Parathyroid adenoma (tissue), 2 donors: Measurements from ENCODE around the gene TENM4.

Source experiments
- H2AFZ ChIP-seq: fragments of 300-600 bp; sonication (generic); one replicate; pipeline ENCODE4 v1.7.0; 2017; ENCODE audit warnings: antibody characterized with exemption, mild to moderate bottlenecking
- H3K27ac ChIP-seq: fragments of 300-600 bp; sonication (generic); one replicate; pipeline ENCODE4 v1.7.0; 2017
- H3K27me3 ChIP-seq: fragments of 300-600 bp; sonication (generic); one replicate; pipeline ENCODE4 v1.7.0; 2017; ENCODE audit warnings: low read length; ENCODE audit not compliant: control insufficient read depth, insufficient read depth
- H3K36me3 ChIP-seq: fragments of 300-600 bp; sonication (generic); one replicate; pipeline ENCODE4 v1.7.0; 2017; ENCODE audit warnings: low read length; ENCODE audit not compliant: control insufficient read depth, insufficient read depth
- H3K4me1 ChIP-seq: fragments of 300-600 bp; sonication (generic); one replicate; pipeline ENCODE4 v1.7.0; 2017; ENCODE audit warnings: control low read depth
- H3K4me2 ChIP-seq: fragments of 300-600 bp; sonication (generic); one replicate; pipeline ENCODE4 v1.7.0; 2017; ENCODE audit warnings: low read length
- H3K4me3 ChIP-seq: fragments of 300-600 bp; sonication (generic); one replicate; pipeline ENCODE4 v1.7.0; 2017; ENCODE audit warnings: low read depth, low read length
- H3K79me2 ChIP-seq: fragments of 300-600 bp; sonication (generic); one replicate; pipeline ENCODE4 v1.7.0; 2017; ENCODE audit warnings: control low read depth
- H3K9ac ChIP-seq: fragments of 300-600 bp; sonication (generic); one replicate; pipeline ENCODE4 v1.7.0; 2017; ENCODE audit warnings: mild to moderate bottlenecking
- H3K9me3 ChIP-seq: fragments of 300-600 bp; sonication (generic); one replicate; pipeline ENCODE4 v1.7.0; 2017; ENCODE audit warnings: low read length; ENCODE audit not compliant: control insufficient read depth
- CTCF ChIP-seq: fragments of 300-600 bp; sonication (generic); IDR thresholded peaks from one replicate; pipeline ENCODE4 v1.7.0; 2017; ENCODE audit warnings: antibody characterized with exemption, mild to moderate bottlenecking
- donor health status: primary hyperparathyroidism.

Gene TENM4

GRCh38 chr11:79294845-79295731, 145.7 kb downstream of the TENM4 start:
- no peak for TF ChIP-seq CTCF
- no peaks in the 10 kb centered on the region for H3K4me1 ChIP-seq
- H3K4me2 ChIP-seq: no peak overlapping the region
- H3K4me3 ChIP-seq: no peak overlapping the region
- H3K36me3 ChIP-seq: no peaks in the 10 kb centered on the region
- H3K9me3 ChIP-seq: no peaks in the 10 kb centered on the region
- no peak overlapping the region for H2AFZ ChIP-seq
- H3K9ac ChIP-seq: no peak overlapping the region
- H3K27ac ChIP-seq: no peak overlapping the region
- H3K27me3 ChIP-seq: no peaks in the 10 kb centered on the region
- no peaks in the 10 kb centered on the region for H3K79me2 ChIP-seq

GRCh38 chr11:79291948-79292347, 148.9 kb downstream of the TENM4 start:
- no peaks in the 10 kb centered on the region for H3K36me3 ChIP-seq
- H3K9ac ChIP-seq: no peak overlapping the region
- H3K4me2 ChIP-seq: no peak overlapping the region
- H3K27me3 ChIP-seq: no peaks in the 10 kb centered on the region
- no peak for TF ChIP-seq CTCF
- no peaks in the 10 kb centered on the region for H3K4me1 ChIP-seq
- no peaks in the 10 kb centered on the region for H3K9me3 ChIP-seq
- no peaks in the 10 kb centered on the region for H3K79me2 ChIP-seq
- no peak overlapping the region for H3K27ac ChIP-seq
- H2AFZ ChIP-seq: no peak overlapping the region
- H3K4me3 ChIP-seq: no peak overlapping the region

- Histone ChIP-seq H3K9ac (no peak overlapping the region), H3K27me3 (no peaks in the 10 kb centered on the region), H3K27ac (no peak overlapping the region), H3K9me3 (no peaks in the 10 kb centered on the region), H3K4me1 (no peaks in the 10 kb centered on the region), H3K4me3 (no peak overlapping the region), H3K79me2 (no peaks in the 10 kb centered on the region), H3K4me2 (no peak overlapping the region), H2AFZ (no peak overlapping the region), H3K36me3 (no peaks in the 10 kb centered on the region)
- TF ChIP-seq CTCF: no peak
Measured at GRCh38 chr11:79290761-79291160, 150.1 kb downstream of the TENM4 start.

GRCh38 chr11:79287952-79288351, 152.9 kb downstream of the TENM4 start:
- TF ChIP-seq CTCF: no peak
- H3K27ac ChIP-seq: no peak overlapping the region
- H3K4me1 ChIP-seq: no peaks in the 10 kb centered on the region
- no peaks in the 10 kb centered on the region for H3K9me3 ChIP-seq
- H3K79me2 ChIP-seq: no peaks in the 10 kb centered on the region
- no peaks in the 10 kb centered on the region for H3K36me3 ChIP-seq
- no peaks in the 10 kb centered on the region for H3K27me3 ChIP-seq
- no peak overlapping the region for H2AFZ ChIP-seq
- no peak overlapping the region for H3K4me2 ChIP-seq
- H3K9ac ChIP-seq: no peak overlapping the region
- H3K4me3 ChIP-seq: no peak overlapping the region

- no peak overlapping the region for H2AFZ ChIP-seq
- H3K27me3 ChIP-seq: no peaks in the 10 kb centered on the region
- no peaks in the 10 kb centered on the region for H3K79me2 ChIP-seq
- no peaks in the 10 kb centered on the region for H3K36me3 ChIP-seq
- H3K4me2 ChIP-seq: no peak overlapping the region
- no peaks in the 10 kb centered on the region for H3K4me1 ChIP-seq
- H3K9ac ChIP-seq: no peak overlapping the region
- no peak overlapping the region for H3K27ac ChIP-seq
- no peak overlapping the region for H3K4me3 ChIP-seq
- TF ChIP-seq CTCF: no peak
- H3K9me3 ChIP-seq: no peaks in the 10 kb centered on the region
Measured at GRCh38 chr11:79285756-79286155, 155.1 kb downstream of the TENM4 start.
